ENCODE data around the gene MSRB1.
"Not testable (repeated sequence)": the region's sequence is repeated elsewhere in the genome, so short reads cannot be mapped to it uniquely, and the experiment has no call there.

Gene MSRB1

DNA sequence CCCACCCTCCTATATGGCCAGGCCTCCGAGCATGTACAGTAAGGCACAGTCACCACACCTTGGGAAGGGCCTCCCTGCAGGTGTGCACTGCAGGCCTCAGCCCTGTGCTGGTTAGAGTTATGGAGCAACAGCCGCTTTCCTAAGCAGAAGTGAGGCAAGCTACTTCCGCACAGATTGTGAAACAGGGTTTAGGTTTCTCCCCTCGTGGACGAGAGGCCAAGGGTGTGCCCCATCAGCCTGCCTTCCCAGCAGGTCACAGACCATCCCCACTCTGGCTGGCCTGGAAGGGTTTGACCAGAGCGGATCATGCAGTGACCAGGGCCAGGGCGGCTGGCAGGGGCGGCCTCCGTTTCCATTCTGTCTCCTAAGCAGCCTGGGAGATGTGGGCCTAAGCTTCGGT is 4.7 kb downstream of the MSRB1 start:
- DNase-seq = no peak

GRCh38 chr16:1936945-1937479 is 6.0 kb downstream of the MSRB1 start:
- no peak for DNase-seq

- no peak for DNase-seq
Observed at GRCh38 chr16:1933097-1933661, 9.8 kb downstream of the MSRB1 start.

GRCh38 chr16:1932050-1933028 is 10.7 kb downstream of the MSRB1 start:
- peak; percentile 32 for DNase-seq

DNA sequence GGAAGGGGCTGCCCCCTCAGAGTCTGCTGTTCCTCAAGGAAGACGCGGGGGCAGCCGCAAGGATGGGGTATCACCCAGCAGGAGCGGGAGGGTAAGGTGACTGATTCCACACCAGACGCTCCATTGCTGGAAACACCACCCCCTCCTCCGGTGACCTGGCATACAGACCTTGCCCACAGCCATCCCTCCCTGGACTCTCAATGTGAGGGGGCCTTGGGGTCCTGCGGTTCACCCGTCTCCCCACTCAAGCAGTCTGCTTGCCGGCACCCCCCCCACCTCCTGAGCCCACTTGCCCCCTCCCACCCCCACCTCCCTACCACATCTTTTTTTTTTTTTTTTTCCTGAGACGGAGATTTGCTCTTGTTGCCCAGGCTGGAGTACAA is 12.7 kb downstream of the MSRB1 start:
- no peak for DNase-seq

DNA sequence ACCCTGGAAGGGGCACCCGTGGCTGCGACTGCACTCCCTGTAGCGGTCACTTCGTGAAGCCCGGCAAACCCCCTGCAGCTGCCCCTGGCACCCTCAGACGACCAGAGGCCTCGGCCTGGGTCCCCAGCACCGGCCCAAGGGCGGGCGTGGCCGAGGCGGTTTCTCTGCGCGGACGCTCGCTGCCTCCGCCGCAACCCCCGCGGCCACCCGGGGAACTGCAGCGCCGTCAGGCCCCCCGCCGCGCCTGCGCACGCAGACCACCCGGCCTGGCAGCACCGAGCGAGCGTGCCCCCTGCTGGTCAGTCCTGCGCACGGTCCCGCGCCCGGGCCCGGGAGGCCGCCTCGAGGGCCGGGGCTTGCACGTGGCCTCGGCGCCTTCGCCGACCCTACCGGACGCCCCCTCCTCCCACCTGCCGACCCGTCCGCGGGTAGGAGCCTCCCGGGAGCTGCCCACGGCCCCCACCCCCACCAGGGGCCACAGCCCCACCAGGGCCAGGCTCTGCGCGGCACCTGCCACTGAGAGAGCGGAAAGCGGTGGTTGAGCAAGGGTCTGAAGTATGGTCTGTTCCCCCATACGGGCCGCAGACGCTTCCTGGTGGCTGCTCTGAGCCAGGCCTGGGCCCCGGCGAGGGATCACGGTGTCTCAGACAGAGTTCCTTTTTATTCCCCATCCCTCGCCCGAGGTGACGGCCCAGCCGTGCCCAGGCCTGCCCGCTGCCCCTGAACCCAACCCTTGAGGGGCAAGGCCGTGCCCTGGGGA is 13.2 kb downstream of the MSRB1 start:
- peak; percentile 70 for DNase-seq

GRCh38 chr16:1929105-1929504 is 13.9 kb downstream of the MSRB1 start:
- DNase-seq = peak; percentile 28

- DNase-seq = no peak
Observed at GRCh38 chr16:1926271-1926670, 16.7 kb downstream of the MSRB1 start.

DNA sequence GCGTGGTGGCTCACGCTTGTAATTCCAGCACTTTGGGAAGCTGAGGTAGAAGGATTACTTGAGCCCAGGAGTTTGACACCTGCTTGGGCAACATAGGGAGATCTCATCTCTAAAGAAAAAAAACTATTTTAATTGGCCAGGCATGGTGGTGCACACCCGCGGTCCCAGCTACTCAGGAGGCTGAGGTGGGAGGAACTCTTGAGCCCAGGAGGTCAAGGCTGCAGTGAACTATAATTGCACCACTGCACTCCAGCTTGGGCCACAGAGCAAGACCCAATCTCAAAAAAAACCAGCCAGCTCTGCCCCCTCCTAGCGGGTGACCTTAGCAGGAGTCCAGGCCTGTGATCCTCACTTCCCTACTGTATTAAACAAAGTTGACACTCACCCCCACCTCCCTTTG is 18.9 kb downstream of the MSRB1 start:
- no peak for DNase-seq

DNA sequence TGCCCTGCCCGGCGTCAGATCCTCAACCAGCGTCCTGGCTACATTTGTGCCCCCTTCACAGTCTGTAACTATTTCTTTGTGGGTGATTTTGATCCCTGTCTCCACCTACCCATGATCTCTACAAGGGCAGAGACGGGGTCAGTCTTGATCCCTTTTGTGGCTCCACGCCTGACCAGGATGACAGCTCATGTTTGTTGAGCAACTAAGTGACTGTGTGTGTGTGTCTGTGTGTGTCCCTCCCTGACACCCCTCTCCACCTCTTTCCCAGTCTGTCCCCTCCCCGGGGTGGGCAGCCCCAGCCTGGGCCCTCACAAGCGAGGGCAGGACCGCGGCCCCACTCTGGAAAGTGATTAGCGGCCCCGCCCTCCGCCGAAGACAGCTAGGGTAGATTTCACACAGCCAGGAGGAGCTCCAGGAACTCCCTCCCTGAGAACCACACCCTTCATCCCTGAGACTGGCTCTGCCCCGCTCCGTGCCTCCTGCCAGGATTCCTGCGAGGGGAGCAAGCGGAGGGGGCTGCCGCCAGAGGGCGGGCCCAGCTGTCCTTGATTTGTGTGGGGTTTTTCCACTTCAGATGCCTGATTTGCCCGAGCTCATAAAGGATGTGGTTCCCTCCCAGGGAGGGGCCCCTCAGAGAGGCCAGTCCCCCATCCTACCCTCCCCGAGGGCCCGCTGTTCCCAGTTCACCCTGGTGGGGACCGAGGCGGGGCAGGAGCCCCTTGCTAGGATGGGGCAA is 19.5 kb downstream of the MSRB1 start:
- no peak for DNase-seq

- DNase-seq = no peak
Observed at GRCh38 chr16:1922357-1922756, 20.6 kb downstream of the MSRB1 start.

DNA sequence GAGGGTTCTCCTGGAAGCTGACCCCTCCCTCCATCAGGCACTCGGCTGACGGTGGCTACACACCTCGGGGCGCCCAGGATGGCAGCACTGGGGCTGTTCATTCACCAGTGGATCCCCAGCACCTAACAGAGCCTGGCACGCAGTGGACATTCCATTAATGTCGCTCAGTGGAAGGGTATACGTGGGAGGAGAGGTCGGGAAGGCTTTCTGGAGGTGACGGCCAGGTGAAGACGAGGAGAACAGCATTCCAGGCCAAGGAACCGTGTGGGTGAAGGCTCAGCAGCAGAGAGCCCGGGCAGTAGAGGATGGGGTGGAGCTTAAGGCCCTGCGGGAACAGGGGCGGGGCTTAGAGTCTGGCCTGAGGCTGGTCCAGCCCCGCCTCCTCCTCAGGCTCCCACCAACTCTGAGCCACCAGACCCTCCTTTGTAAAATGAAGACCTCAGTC is 22.2 kb downstream of the MSRB1 start:
- no peak for DNase-seq

- DNase-seq = not testable (repeated sequence)
Observed at GRCh38 chr16:1920122-1920521, 22.9 kb downstream of the MSRB1 start.

DNA sequence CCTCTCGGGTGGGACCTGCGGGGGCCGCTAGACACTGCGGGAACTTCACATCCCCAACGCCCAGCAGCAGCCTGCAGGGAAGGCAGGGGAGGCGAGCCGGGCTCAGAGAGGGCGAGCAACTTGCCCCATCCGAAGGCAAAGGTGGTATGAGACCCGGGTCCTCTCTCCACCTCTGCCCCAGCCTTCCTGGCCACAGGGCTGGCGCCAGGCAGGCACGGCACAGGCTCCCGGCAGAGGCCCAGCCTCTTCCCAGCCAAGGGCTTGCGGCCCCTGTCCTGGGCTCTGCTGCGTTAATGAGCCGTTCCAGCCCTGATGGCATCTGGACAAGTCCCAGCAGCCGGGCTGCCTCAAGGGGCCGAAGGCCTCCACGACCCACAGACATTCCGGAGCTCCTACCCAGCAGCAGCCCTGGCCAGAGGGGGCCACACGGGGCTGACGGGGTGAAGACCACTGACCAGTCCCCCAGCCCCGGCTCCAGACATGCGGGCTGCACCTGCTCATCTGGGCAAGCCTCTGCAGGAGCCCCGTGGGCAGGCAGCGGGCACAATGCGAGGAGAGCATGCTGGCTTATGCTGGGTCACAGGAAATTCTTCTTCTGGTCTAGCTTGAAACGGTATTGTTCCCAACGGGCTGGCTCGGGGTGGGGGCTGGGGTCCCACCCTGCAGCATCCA is 23.5 kb downstream of the MSRB1 start:
- DNase-seq = no peak

GRCh38 chr16:1918351-1919326 is 24.4 kb downstream of the MSRB1 start, which contains the start of gene HS3ST6:
Gene HS3ST6 (minus strand): TSS chr16:1918415. CDS start chr16:1918323, 92 bp downstream.
- no peak for DNase-seq

DNA sequence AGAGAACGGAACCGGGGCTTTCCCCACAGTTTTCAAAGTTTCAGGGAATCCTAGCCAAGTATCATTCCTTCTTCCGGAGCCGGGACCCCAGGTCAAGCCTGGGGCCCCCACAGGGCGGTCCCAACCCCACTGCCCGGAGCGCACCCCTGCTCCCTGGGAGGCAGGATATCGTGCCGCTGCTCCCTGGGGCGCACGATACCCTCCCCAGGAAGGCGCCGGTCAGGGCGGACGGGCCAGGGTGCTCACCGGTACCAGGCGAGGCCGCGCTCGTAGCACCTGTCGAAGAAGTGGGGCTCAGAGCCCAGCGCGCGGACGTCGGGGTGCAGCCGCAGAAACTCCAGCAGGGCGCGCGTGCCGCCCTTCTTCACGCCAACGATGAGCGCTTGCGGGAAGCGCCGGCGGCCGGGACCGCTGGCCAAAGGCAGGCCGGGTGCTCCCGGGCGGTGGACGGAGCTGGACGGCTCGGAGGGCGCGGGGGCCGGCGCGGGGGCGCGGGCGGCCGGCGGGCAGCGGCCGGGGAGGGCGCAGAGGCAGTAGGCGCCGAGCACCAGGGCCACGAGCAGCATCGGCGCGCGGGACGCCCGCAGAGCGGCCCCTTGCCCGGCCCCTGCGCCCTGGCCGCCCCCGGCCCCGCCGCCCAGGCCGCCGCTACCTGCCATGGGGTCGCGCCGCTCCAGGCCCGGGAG is 25.2 kb downstream of the MSRB1 start:
- DNase-seq = no peak

DNA sequence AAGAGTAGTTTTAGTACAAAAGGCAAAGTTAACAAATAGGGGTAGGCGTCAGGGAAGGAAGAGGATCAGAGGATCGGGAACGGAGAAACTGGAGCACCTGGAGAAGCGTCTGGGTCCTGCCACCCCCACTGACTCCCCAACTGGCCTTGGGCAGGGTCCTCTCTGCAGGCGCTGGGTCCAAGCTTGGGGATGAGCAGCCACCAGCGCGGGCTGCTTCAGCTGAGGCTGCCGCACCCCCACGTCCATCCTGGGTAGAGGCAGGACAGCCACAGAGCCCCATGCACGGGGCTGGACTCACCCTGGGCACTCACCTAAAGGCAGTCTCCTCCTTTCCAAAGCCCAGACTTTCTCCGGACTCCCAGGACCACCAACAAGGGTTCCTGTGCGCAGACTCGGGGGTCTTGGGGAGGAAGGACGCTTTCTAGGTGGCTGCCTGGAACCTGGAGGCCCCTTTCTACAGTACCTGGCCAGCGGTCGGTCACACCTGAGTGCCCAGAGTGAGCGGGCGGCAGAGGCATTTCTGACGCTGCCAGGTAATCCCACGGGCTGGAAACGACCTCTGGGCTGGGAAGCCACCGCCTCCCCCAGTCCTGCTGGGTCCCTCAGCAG is 25.8 kb downstream of the MSRB1 start:
- DNase-seq = no peak

GRCh38 chr16:1916640-1916990 is 26.4 kb downstream of the MSRB1 start:
- no peak for DNase-seq
